ENCODE data around the gene OR6X1. TPM values are rescaled to one million over a fixed set of nuclear protein-coding genes. Genes with fewer than 3 reads are reported as not detected.
A peak's percentile ranks its signal among the peaks of the same experiment; 100 is the strongest.

The OR6X1 gene
- total and polyA plus RNA-seq, 9 of the 15 experiments (the other 6 are each of a cell fraction or from before 2014, with no cell fraction given) = not detected

DNA sequence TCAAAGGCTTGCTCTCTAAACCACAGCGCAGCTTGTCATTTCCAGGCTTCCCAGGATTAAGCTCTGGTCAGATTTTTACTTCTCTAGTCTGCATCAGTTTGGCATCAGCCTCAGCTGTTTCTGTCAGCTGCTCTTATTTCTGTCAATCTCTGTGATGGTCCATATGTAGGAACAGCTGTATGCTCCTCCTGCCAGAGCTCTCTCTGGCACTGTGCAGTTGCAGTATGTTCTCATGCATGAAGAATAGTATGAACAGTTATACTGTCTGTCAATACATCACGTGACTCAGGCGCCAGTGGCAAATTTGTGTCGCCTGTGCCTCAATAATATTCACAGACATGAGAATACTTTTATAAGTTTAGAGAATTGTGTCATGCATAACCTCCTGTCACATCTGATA is 45.1 kb upstream of the OR6X1 start (continued):
- TF ChIP-seq CBX8 (IDR thresholded peaks at IDR 0.05; ENCODE audit: borderline replicate concordance, extremely low read depth, low read depth, low read length, poor library complexity, severe bottlenecking) (no peak), TRIM25 (IDR thresholded peaks at IDR 0.05; ENCODE audit: borderline replicate concordance) (no peak)

DNA sequence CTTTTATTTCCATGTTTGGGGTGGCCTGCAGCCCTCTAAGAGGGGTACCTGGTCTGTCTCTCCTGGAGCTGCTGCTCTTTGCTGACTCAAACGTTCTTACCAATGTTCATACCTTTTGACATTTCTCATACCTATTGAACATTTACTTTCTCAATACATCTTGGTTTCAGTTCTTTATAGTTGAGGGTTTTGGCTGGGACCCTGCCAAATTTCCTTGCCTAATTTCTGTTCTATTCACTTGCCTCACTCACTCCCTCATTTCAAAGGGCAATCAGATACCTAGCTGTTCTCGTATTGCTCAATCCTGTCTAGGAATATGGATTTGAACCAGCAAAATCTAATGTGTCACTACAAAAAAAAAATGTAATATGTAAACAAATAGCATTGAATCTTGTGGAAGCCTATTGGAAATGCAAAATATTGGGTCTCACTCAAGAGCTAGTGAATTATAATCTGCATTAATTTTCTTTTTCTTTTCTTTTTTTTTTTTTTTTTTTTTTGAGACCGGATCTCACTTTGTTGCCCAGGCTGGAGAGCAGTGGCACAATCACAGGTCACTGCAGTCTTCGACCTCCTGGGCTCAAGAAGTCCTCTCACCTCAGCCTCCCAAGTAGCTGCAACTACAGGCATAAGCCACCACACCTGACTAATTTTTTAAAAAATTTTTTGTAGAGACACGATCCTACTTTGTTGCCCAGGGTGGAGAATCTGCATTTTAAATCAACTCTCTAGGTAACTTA is 44.4 kb upstream of the OR6X1 start:
- FAIRE-seq = no peak
- in situ Hi-C loops (cut with MboI) = no loop called here

More for the DNA sequence above, 44.4 kb upstream of the OR6X1 start:
- Histone ChIP-seq H2AFZ (ENCODE audit: low read depth, low read length) (no peak overlapping the region), H3K9me3 (replicated peaks; ENCODE audit: control insufficient read depth, insufficient read depth, low read depth, low read length) (no peaks in the 10 kb centered on the region), H3K27ac (ENCODE audit: extremely low read depth, low read depth, low read length) (no peak overlapping the region), H4K20me1 (replicated peaks; ENCODE audit: control insufficient read depth, insufficient read depth, low read length) (no peaks in the 10 kb centered on the region), H3K9me1 (ENCODE audit: control insufficient read depth, insufficient read depth, low read length) (no peaks in the 10 kb centered on the region), H3K4me2 (ENCODE audit: insufficient read depth, low read length) (no peak overlapping the region), H3K9ac (ENCODE audit: insufficient read depth in 1 of 2, low read depth in 2 of 2, low read length in 2 of 2) (no peak overlapping the region), H3K79me2 (ENCODE audit: control insufficient read depth, insufficient read depth, low read length) (no peaks in the 10 kb centered on the region), H3K4me3 (no peak overlapping the region), H3K36me3 (ENCODE audit: control insufficient read depth, insufficient read depth, low read length) (no peaks in the 10 kb centered on the region), H3K27me3 (ENCODE audit: control insufficient read depth in 2 of 2, insufficient read depth in 2 of 2, low read length in 2 of 2) (no peaks in the 10 kb centered on the region), H3K4me1 (replicated peaks in 1 of 2; ENCODE audit: control insufficient read depth in 2 of 2, insufficient read depth in 2 of 2, low read length in 2 of 2) (no peaks in the 10 kb centered on the region)
- ChIA-PET CTCF (ENCODE audit: low intra/inter-chr PET ratio) (no interaction called here), POLR2A (no interaction called here)
- DNase-seq (ENCODE audit: extremely low read depth in 1 of 4, low spot score in 3 of 4) (no peak), ATAC-seq (no peak)
- BruUV-seq (replicated peaks) = no TSS peak
- intact Hi-C loops (cut with micrococcal nuclease) = no loop called here
- TF ChIP-seq, protein P1, sequence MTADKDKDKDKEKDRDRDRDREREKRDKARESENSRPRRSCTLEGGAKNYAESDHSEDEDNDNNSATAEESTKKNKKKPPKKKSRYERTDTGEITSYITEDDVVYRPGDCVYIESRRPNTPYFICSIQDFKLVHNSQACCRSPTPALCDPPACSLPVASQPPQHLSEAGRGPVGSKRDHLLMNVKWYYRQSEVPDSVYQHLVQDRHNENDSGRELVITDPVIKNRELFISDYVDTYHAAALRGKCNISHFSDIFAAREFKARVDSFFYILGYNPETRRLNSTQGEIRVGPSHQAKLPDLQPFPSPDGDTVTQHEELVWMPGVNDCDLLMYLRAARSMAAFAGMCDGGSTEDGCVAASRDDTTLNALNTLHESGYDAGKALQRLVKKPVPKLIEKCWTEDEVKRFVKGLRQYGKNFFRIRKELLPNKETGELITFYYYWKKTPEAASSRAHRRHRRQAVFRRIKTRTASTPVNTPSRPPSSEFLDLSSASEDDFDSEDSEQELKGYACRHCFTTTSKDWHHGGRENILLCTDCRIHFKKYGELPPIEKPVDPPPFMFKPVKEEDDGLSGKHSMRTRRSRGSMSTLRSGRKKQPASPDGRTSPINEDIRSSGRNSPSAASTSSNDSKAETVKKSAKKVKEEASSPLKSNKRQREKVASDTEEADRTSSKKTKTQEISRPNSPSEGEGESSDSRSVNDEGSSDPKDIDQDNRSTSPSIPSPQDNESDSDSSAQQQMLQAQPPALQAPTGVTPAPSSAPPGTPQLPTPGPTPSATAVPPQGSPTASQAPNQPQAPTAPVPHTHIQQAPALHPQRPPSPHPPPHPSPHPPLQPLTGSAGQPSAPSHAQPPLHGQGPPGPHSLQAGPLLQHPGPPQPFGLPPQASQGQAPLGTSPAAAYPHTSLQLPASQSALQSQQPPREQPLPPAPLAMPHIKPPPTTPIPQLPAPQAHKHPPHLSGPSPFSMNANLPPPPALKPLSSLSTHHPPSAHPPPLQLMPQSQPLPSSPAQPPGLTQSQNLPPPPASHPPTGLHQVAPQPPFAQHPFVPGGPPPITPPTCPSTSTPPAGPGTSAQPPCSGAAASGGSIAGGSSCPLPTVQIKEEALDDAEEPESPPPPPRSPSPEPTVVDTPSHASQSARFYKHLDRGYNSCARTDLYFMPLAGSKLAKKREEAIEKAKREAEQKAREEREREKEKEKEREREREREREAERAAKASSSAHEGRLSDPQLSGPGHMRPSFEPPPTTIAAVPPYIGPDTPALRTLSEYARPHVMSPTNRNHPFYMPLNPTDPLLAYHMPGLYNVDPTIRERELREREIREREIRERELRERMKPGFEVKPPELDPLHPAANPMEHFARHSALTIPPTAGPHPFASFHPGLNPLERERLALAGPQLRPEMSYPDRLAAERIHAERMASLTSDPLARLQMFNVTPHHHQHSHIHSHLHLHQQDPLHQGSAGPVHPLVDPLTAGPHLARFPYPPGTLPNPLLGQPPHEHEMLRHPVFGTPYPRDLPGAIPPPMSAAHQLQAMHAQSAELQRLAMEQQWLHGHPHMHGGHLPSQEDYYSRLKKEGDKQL (CRISPR knock-in tag; IDR thresholded peaks at IDR 0.05; ENCODE audit: borderline replicate concordance) = no peak
- TF ChIP-seq ZFP36 (IDR thresholded peaks at IDR 0.05; ENCODE audit: low read depth, low read length, partially characterized antibody) (no peak), CEBPB (tag; IDR thresholded peaks at IDR 0.05) (peak; percentile 75)
- 2% methylated on average over 5 of the region's 5 CpGs for WGBS (ENCODE audit: insufficient coverage, low coverage, missing lambda C conversion rate)

Data from K562 (cell line).